K562 (cell line): ENCODE results near the gene RNASEH2A. TPM values are rescaled to one million over a fixed set of nuclear protein-coding genes. Genes with fewer than 3 reads are reported as not detected.

Source experiments
- ATAC-seq: fragments of 200-7000 bp; cut with Tn5 transposase; 3 replicates; pipeline ENCODE4 v1.9.1; 2020; ENCODE audit warnings: moderate library complexity
- BruUV-seq: library from RNA; stranded (reverse); fragments of 400-500 nt; replicated peaks from 2 replicates; lab custom pipeline; 2021; lab: Mats Ljungman, UMichigan
- CTCF ChIA-PET: fragments of 300-600 bp; formaldehyde crosslinking; extraction: SDS; loops from one replicate; lab custom pipeline; 2021; ENCODE audit warnings: low intra/inter-chr PET ratio; lab: Yijun Ruan, JAX
- POLR2A ChIA-PET: fragments of 300-600, 350-650 bp; sonication (Branson Sonifier 250); formaldehyde crosslinking; extraction: SDS; loops from one replicate; lab custom pipeline; 2021; ENCODE audit warnings: antibody characterized with exemption, inconsistent platforms; lab: Yijun Ruan, JAX
- DNase-seq, 4 experiments: peaks; one replicate each; pipeline versions ENCODE4 v3.0.0 to v3.0.0-alpha.2; 2011 to 2018; ENCODE audit warnings: low spot score in 3 of 4, mixed read lengths in 3 of 4; ENCODE audit errors: extremely low read depth in 1 of 4
- FAIRE-seq: peaks from 2 replicates; lab custom pipeline; 2011; peaks lifted over from hg19 to GRCh38; lab: Jason Lieb, UNC
- H2AFZ ChIP-seq: 2 replicates; pipeline ENCODE4 v1.6.0; 2011; ENCODE audit warnings: low read depth, low read length, control low read depth, inconsistent platforms
- H3K27ac ChIP-seq: fragments of 200-600 bp; 3 replicates; pipeline ENCODE4 v1.8.0; 2011; ENCODE audit warnings: low read depth, mild to moderate bottlenecking, control low read depth, inconsistent platforms, low read length, moderate library complexity, mixed read lengths; ENCODE audit errors: extremely low read depth
- H3K27me3 ChIP-seq, 2 experiments: fragments of 300-600 bp in 1 of 2; 2 replicates in 1 of 2; 3 replicates in 1 of 2; pipeline versions ENCODE4 v1.6.0 to v1.8.0; 2011; ENCODE audit warnings: inconsistent platforms in 2 of 2, low read length in 2 of 2, mild to moderate bottlenecking in 1 of 2, mixed read lengths in 1 of 2, moderate library complexity in 1 of 2; ENCODE audit not compliant: control insufficient read depth in 2 of 2, insufficient read depth in 2 of 2
- H3K36me3 ChIP-seq: fragments of 300-600 bp; 3 replicates; pipeline ENCODE4 v1.8.0; 2011; ENCODE audit warnings: mild to moderate bottlenecking, low read length, inconsistent platforms; ENCODE audit not compliant: control insufficient read depth, insufficient read depth
- H3K4me1 ChIP-seq, 2 experiments: fragments of 200-600 bp in 1 of 2; replicated peaks in 1 of 2; 2 replicates in 1 of 2; 3 replicates in 1 of 2; pipeline versions ENCODE4 v1.5.1 to v1.8.0; 2011; ENCODE audit warnings: inconsistent platforms in 2 of 2, low read length in 2 of 2, mild to moderate bottlenecking in 1 of 2, mixed read lengths in 1 of 2, moderate library complexity in 1 of 2; ENCODE audit not compliant: control insufficient read depth in 2 of 2, insufficient read depth in 2 of 2
- H3K4me2 ChIP-seq: 2 replicates; pipeline ENCODE4 v1.6.1; 2011; ENCODE audit warnings: low read length, control low read depth, inconsistent platforms, mixed read lengths; ENCODE audit not compliant: insufficient read depth
- H3K4me3 ChIP-seq: fragments of 200-600 bp; sonication (generic), shearing (Covaris generic); 2 replicates; pipeline ENCODE4 v1.5.1; 2016; ENCODE audit warnings: control low read depth, inconsistent platforms
- H3K79me2 ChIP-seq: fragments of 200-600 bp; 3 replicates; pipeline ENCODE4 v1.8.0; 2011; ENCODE audit warnings: low read length, inconsistent platforms; ENCODE audit not compliant: control insufficient read depth, insufficient read depth
- H3K9ac ChIP-seq, 2 experiments: 2 replicates each; pipeline versions ENCODE4 v1.6.0 to v1.6.1; 2011; ENCODE audit warnings: low read depth in 2 of 2, low read length in 2 of 2, control low read depth in 1 of 2, inconsistent platforms in 1 of 2, mild to moderate bottlenecking in 1 of 2, mixed read lengths in 1 of 2; ENCODE audit not compliant: insufficient read depth in 1 of 2
- H3K9me1 ChIP-seq: one replicate; pipeline ENCODE4 v1.6.0; 2011; ENCODE audit warnings: inconsistent platforms, mild to moderate bottlenecking, low read length, moderate library complexity; ENCODE audit not compliant: control insufficient read depth, insufficient read depth
- H3K9me3 ChIP-seq: replicated peaks from 2 replicates; pipeline ENCODE4 v1.5.1; 2011; ENCODE audit warnings: low read depth, low read length, inconsistent platforms; ENCODE audit not compliant: control insufficient read depth, insufficient read depth
- H4K20me1 ChIP-seq: replicated peaks from 2 replicates; pipeline ENCODE4 v1.6.1; 2011; ENCODE audit warnings: low read length, inconsistent platforms, mixed read lengths; ENCODE audit not compliant: control insufficient read depth, insufficient read depth
- CREB1 ChIP-seq, 2 experiments: sonication (generic) in 1 of 2; formaldehyde crosslinking in 1 of 2; IDR thresholded peaks; 2 replicates each; pipeline versions ENCODE4 v1.6.1 to v1.8.0; 2012 to 2022; ENCODE audit warnings: inconsistent platforms in 1 of 2, mild to moderate bottlenecking in 1 of 2, missing genetic modification reagents in 1 of 2, moderate library complexity in 1 of 2
- FOXA3 ChIP-seq, 2 experiments: fragments of 450-650 bp in 1 of 2; sonication (generic) in 1 of 2; formaldehyde crosslinking; IDR thresholded peaks in 1 of 2; conservative IDR thresholded peaks in 1 of 2; 2 replicates each; pipeline versions ENCODE4 v1.4.0 to v1.8.0; 2020 to 2022; ENCODE audit warnings: mild to moderate bottlenecking in 2 of 2, missing genetic modification reagents in 1 of 2
- HCFC1 ChIP-seq: IDR thresholded peaks from 2 replicates; pipeline ENCODE4 v1.6.1; 2012; ENCODE audit warnings: low read depth, low read length, improper control_type of control experiment
- HDAC2 ChIP-seq: fragments of 450-650 bp; IDR thresholded peaks from 2 replicates; pipeline ENCODE4 v1.6.1; 2016; ENCODE audit warnings: mild to moderate bottlenecking
- HMGN3 ChIP-seq: IDR thresholded peaks from 2 replicates; pipeline ENCODE4 v1.6.1; 2011; ENCODE audit warnings: borderline replicate concordance, low read depth, mild to moderate bottlenecking, mixed read lengths, low read length; ENCODE audit not compliant: insufficient read length; ENCODE audit errors: extremely low read depth
- HNRNPLL ChIP-seq: fragments of 200-400 bp; formaldehyde crosslinking; IDR thresholded peaks from 2 replicates; pipeline ENCODE4 v1.6.1; 2017; ENCODE audit warnings: low read length, low read depth, mild to moderate bottlenecking; ENCODE audit not compliant: poor library complexity, severe bottlenecking
- POLR2B ChIP-seq: fragments of 450-650 bp; IDR thresholded peaks from 2 replicates; pipeline ENCODE4 v1.6.1; 2018; ENCODE audit warnings: low read depth; ENCODE audit not compliant: partially characterized antibody
- SMARCA4 ChIP-seq: fragments of 450-650 bp; IDR thresholded peaks from 2 replicates; pipeline ENCODE4 v1.6.1; 2016
- USF1 ChIP-seq: sonication (generic); formaldehyde crosslinking; IDR thresholded peaks from 2 replicates; pipeline ENCODE4 v1.9.0; 2022; ENCODE audit warnings: mild to moderate bottlenecking, missing genetic modification reagents
- ZNF668 ChIP-seq: fragments of 250-450 bp; sonication (Bioruptor Pico); IDR thresholded peaks from 2 replicates; pipeline ENCODE4 v1.8.0; 2022; ENCODE audit warnings: mild to moderate bottlenecking, inconsistent platforms
- WGBS: fragments of 100-300 bp; shearing (Covaris generic); methylation state at CpG from one replicate; pipeline ENCODE4 v1.1.6; 2016; ENCODE audit warnings: low coverage, mixed read lengths; ENCODE audit not compliant: insufficient coverage; ENCODE audit errors: missing lambda C conversion rate; 5-methylcytosine and 5-hydroxymethylcytosine counted together
- in situ Hi-C: fragments of 300-500 bp; cut with MboI; formaldehyde crosslinking; loops from 4 replicates; pipeline ENCODE4 v1.15.0; 2018; ENCODE audit warnings: inconsistent platforms, mixed read lengths
- intact Hi-C: fragments of 100-400 bp; cut with micrococcal nuclease; formaldehyde crosslinking; loops from 2 replicates; pipeline ENCODE4 v1.14.2; 2022
- polyA plus RNA-seq, 8 experiments: library from polyadenylated mRNA; depleted of rRNA in 4 of 8; stranded (reverse) in 5 of 8; unstranded in 3 of 8; fragments of >200 nt; fragmentation: Nextera tagmentation in 2 of 8; fragmentation: Illumina TruSeq in 1 of 8; extraction: Ambion mirVana in 2 of 8; extraction: Trizol in 1 of 8; gene quantifications; 2 replicates each; pipeline versions ENCODE4 v1.2.1 to v1.2.3, GENCODE V29; 2011 to 2014; ENCODE audit warnings: inconsistent platforms in 1 of 8, missing spikeins in 1 of 8
- total RNA-seq, 7 experiments: library from RNA; depleted of rRNA in 6 of 7; stranded (reverse); fragments of >200 nt in 6 of 7; fragmentation: Illumina TruSeq in 2 of 7; extraction: Trizol in 2 of 7; gene quantifications; 2 replicates each; pipeline versions ENCODE4 v1.2.1 to v1.2.3, GENCODE V29; 2011 to 2021; ENCODE audit warnings: low replicate concordance in 1 of 7
- TF ChIP-seq, protein P1 (sequence below): conservative IDR thresholded peaks from 2 replicates; pipeline ENCODE4 v1.6.1; 2011; ENCODE audit warnings: low read depth, mild to moderate bottlenecking, low read length; ENCODE audit not compliant: control insufficient read depth
- TF ChIP-seq, protein P2 (sequence below): sonication (generic); formaldehyde crosslinking; IDR thresholded peaks from 2 replicates; pipeline ENCODE4 v1.8.0; 2022; ENCODE audit warnings: mild to moderate bottlenecking, low read depth, missing genetic modification reagents

RNASEH2A gene
- total and polyA plus RNA-seq, 9 of the 15 experiments (the other 6 are each of a cell fraction or from before 2014, with no cell fraction given) = 22.3 to 78.0 (median 61.7) TPM

- TF ChIP-seq USF1 (CRISPR knock-in tag) (peak; percentile 55; the same call in 1 of the 2 replicates), CREB1 (IDR thresholded peaks at IDR 0.05) (0 out of 2 replicates have a peak, but pooled peaks have one; percentile 57), CREB1 (CRISPR knock-in tag; IDR thresholded peaks at IDR 0.05) (peak; percentile 53), FOXA3 (CRISPR knock-in tag; conservative IDR thresholded peaks at IDR 0.05 in 1 of 2, IDR thresholded peaks at IDR 0.05 in 1 of 2) (peak in 1 of 2 experiments; percentile 53; a peak in 1 of 4 replicates)
Observed at GRCh38 chr19:12838886-12839756, 32.7 kb downstream of the RNASEH2A start (continued).

DNA sequence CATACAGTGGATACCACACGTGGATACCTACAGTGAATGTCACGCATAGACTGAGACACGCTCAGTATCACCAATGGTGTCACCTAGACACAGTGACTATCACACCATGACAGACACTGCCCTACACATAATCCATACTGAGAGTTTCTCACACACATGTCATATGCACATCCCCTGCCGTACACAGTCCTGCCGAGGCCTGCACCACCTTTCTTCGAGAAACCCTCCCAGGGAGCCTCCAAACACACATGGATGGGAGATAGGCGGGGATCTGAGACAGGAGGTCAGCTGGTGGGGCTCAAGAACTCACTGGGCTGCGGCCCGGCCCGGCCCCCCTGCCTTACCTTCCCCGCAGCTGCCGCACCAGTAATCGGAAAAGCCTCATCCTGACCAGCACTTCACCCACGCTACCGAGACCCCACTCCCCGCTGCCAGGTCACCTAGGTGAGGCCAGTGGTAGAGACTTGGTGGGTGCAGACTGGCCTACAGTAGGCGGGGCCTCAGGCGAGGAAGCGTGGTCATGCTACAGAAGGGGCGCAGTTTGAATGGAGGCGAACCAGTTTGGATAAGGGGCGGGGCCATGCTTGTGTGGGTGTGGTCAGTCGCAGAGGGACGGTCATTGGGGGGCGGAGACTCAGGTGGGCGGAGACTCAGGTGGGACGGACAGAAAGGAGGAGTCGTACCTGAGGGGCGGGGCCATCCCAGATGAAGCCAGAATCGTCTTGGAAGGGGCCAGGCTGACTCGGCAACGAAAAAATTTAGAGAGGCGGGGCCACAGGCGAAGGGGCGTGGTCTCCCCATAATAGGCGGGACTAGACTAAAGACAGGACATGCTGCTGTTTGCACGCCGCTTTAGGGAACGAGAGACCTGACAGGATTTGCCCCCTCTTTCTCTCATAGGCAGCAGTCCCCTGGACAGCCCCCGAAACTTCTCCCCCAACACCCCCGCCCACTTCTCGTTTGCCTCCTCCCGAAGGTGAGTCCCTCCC lies 34.0 kb downstream of the RNASEH2A start:
- H3K9me3 ChIP-seq = no peaks in the 10 kb centered on the region
- peaks cover 35 to 52% of the 10 kb centered on the region in 2 experiments for H3K4me1 ChIP-seq
- peaks cover 20% of the 10 kb centered on the region for H3K79me2 ChIP-seq
- ATAC-seq = peak; percentile 85
- H3K4me3 ChIP-seq = peak overlapping the region; percentile 57
- H3K9me1 ChIP-seq = no peaks in the 10 kb centered on the region
- peak overlapping the region; percentile 82 for H3K4me2 ChIP-seq
- peak; percentile 93 to 97 (median 96) for DNase-seq
- CTCF ChIA-PET = no interaction called here
- FAIRE-seq = peak; percentile 96
- H3K36me3 ChIP-seq = peaks cover 19% of the 10 kb centered on the region; the same call in 2 of the 3 replicates
- 9% methylated on average over 41 of the region's 43 CpGs for WGBS
- BruUV-seq = no TSS peak
- intact Hi-C loops (loop anchor here (5.0 kb wide), 1 partner anchor 63 kb away; the partner anchor contains the start of gene HOOK2), in situ Hi-C loops (no loop called here)
- H4K20me1 ChIP-seq = peaks cover 6% of the 10 kb centered on the region; the same call in 1 of the 2 replicates
- peak overlapping the region; percentile 84 for H2AFZ ChIP-seq
- peak overlapping the region; percentile 69 for H3K27ac ChIP-seq
- H3K27me3 ChIP-seq = no peaks in the 10 kb centered on the region; a peak in 1 of 5 replicates
- H3K9ac ChIP-seq = peak overlapping the region; percentile 25 to 79
- POLR2A ChIA-PET = no interaction called here
- TF ChIP-seq HDAC2 (0 out of 2 replicates have a peak, but pooled peaks have one; percentile 12), SMARCA4 (no peak), POLR2B (peak; percentile 21), HCFC1 (peak; percentile 32; the same call in 1 of the 2 replicates), HMGN3 (peak; percentile 30), HNRNPLL (peak; percentile 15), ZNF668 (CRISPR knock-in tag) (no peak), CREB1 (IDR thresholded peaks at IDR 0.05) (peak; percentile 73; the same call in 1 of the 2 replicates), CREB1 (CRISPR knock-in tag; IDR thresholded peaks at IDR 0.05) (no peak)
- TF ChIP-seq, protein P1, sequence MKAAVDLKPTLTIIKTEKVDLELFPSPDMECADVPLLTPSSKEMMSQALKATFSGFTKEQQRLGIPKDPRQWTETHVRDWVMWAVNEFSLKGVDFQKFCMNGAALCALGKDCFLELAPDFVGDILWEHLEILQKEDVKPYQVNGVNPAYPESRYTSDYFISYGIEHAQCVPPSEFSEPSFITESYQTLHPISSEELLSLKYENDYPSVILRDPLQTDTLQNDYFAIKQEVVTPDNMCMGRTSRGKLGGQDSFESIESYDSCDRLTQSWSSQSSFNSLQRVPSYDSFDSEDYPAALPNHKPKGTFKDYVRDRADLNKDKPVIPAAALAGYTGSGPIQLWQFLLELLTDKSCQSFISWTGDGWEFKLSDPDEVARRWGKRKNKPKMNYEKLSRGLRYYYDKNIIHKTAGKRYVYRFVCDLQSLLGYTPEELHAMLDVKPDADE = 0 out of 2 replicates have a peak, but pooled peaks have one; percentile 46
- TF ChIP-seq, protein P2, sequence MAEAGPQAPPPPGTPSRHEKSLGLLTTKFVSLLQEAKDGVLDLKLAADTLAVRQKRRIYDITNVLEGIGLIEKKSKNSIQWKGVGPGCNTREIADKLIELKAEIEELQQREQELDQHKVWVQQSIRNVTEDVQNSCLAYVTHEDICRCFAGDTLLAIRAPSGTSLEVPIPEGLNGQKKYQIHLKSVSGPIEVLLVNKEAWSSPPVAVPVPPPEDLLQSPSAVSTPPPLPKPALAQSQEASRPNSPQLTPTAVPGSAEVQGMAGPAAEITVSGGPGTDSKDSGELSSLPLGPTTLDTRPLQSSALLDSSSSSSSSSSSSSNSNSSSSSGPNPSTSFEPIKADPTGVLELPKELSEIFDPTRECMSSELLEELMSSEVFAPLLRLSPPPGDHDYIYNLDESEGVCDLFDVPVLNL = 0 out of 2 replicates have a peak, but pooled peaks have one; percentile 28
